A673 (cell line): Measurements from ENCODE around the gene C8A. TPM values are rescaled to one million over a fixed set of nuclear protein-coding genes. Genes with fewer than 3 reads are reported as not detected.

Experiments
- BruUV-seq: library from RNA; stranded (reverse); fragments of 400-500 nt; replicated peaks from 2 replicates; lab custom pipeline; 2021; lab: Mats Ljungman, UMichigan
- CTCF ChIA-PET: fragments of 300-600 bp; sonication (Branson Sonifier 250); formaldehyde crosslinking; loops from one replicate; lab custom pipeline; 2022; ENCODE audit warnings: antibody characterized with exemption; lab: Charles Lee
- POLR2A ChIA-PET: fragments of 300-600 bp; sonication (Branson Sonifier 250); formaldehyde crosslinking; loops from one replicate; lab custom pipeline; 2022; ENCODE audit warnings: antibody characterized with exemption; ENCODE audit not compliant: low non-redundant PET; lab: Charles Lee
- DNase-seq: peaks from one replicate; pipeline ENCODE4 v3.0.0-alpha.2; 2015; ENCODE audit warnings: low spot score
- H3K27ac ChIP-seq: fragments of 200-600 bp; sonication (generic); 2 replicates; pipeline ENCODE4 v1.5.1; 2016; ENCODE audit warnings: mixed run types, low read depth, mild to moderate bottlenecking, mixed read lengths, antibody characterized with exemption, low read length; ENCODE audit not compliant: poor library complexity, severe bottlenecking
- H3K27me3 ChIP-seq: fragments of 200-600 bp; sonication (generic); replicated peaks from 2 replicates; pipeline ENCODE4 v1.6.1; 2017; ENCODE audit warnings: mixed run types, low read depth, mild to moderate bottlenecking, mixed read lengths, antibody characterized with exemption, low read length; ENCODE audit not compliant: insufficient read depth, poor library complexity
- H3K36me3 ChIP-seq: fragments of 200-600 bp; sonication (generic); 2 replicates; pipeline ENCODE4 v1.6.1; 2016; ENCODE audit warnings: mixed run types, mild to moderate bottlenecking, mixed read lengths, antibody characterized with exemption, low read length; ENCODE audit not compliant: insufficient read depth, poor library complexity, severe bottlenecking
- H3K4me1 ChIP-seq: fragments of 200-600 bp; sonication (generic); 2 replicates; pipeline ENCODE4 v1.6.1; 2017; ENCODE audit warnings: mixed run types, mild to moderate bottlenecking, mixed read lengths, antibody characterized with exemption, low read length; ENCODE audit not compliant: insufficient read depth, poor library complexity, severe bottlenecking
- H3K4me3 ChIP-seq: fragments of 200-600 bp; sonication (generic); 2 replicates; pipeline ENCODE4 v1.5.1; 2016; ENCODE audit warnings: low read depth, mixed run types, mild to moderate bottlenecking, mixed read lengths, low read length; ENCODE audit not compliant: poor library complexity, severe bottlenecking
- H3K9me3 ChIP-seq: fragments of 200-600 bp; sonication (generic); 2 replicates; pipeline ENCODE4 v1.6.1; 2016; ENCODE audit warnings: mixed run types, low read depth, mild to moderate bottlenecking, mixed read lengths, antibody characterized with exemption, low read length; ENCODE audit not compliant: poor library complexity, severe bottlenecking
- EZH2 ChIP-seq: fragments of 200-600 bp; sonication (generic); IDR thresholded peaks from 2 replicates; pipeline ENCODE4 v1.6.1; 2017; ENCODE audit warnings: borderline replicate concordance, low read depth, mild to moderate bottlenecking, mixed read lengths, antibody characterized with exemption, low read length; ENCODE audit not compliant: poor library complexity, severe bottlenecking
- intact Hi-C: fragments of 100-400 bp; cut with micrococcal nuclease; formaldehyde crosslinking; loops from one replicate; pipeline ENCODE4 v1.10.0; 2022; ENCODE audit not compliant: unreplicated experiment
- total RNA-seq: library from RNA; stranded (reverse); gene quantifications from 2 replicates; pipeline ENCODE4 v1.2.3, GENCODE V29; 2021
- TF ChIP-seq, protein P1 (sequence below): fragments of 300-800, 200-600 bp; sonication (generic); conservative IDR thresholded peaks from 2 replicates; pipeline ENCODE4 v1.5.1; 2017; ENCODE audit warnings: low read depth, mild to moderate bottlenecking, antibody characterized with exemption, low read length, moderate library complexity, mixed read lengths

Gene C8A
- total RNA-seq, 1 experiment from 2014 or later, result not detected

DNA sequence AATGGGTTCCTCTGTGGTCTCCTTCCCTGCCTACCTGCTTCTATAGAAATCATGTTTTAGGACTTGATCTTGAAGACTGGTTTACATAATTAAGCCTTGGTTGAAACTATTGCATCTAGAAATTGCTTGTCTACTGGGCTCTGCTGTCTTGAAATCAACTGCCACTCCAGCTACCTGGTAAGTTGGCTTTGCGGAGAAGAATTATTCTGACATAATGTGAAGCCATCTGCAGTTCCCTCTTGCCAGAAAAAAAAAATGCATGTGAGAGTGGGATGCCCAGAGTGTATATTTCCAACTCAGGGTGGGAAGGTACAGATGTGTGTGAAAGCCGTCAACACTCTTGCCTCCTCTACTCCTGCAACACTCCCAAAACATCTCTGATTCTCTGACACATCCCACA, 84.0 kb downstream of the C8A start:
- no peak overlapping the region for H3K27ac ChIP-seq
- no peak for DNase-seq
- POLR2A ChIA-PET, result no interaction called here
- TF ChIP-seq, protein P1, sequence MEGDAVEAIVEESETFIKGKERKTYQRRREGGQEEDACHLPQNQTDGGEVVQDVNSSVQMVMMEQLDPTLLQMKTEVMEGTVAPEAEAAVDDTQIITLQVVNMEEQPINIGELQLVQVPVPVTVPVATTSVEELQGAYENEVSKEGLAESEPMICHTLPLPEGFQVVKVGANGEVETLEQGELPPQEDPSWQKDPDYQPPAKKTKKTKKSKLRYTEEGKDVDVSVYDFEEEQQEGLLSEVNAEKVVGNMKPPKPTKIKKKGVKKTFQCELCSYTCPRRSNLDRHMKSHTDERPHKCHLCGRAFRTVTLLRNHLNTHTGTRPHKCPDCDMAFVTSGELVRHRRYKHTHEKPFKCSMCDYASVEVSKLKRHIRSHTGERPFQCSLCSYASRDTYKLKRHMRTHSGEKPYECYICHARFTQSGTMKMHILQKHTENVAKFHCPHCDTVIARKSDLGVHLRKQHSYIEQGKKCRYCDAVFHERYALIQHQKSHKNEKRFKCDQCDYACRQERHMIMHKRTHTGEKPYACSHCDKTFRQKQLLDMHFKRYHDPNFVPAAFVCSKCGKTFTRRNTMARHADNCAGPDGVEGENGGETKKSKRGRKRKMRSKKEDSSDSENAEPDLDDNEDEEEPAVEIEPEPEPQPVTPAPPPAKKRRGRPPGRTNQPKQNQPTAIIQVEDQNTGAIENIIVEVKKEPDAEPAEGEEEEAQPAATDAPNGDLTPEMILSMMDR, result no peak
- no peak for TF ChIP-seq EZH2
- CTCF ChIA-PET, result no interaction called here
- intact Hi-C loops, result no loop called here
- H3K9me3 ChIP-seq, result no peaks in the 10 kb centered on the region
- peaks cover 5% of the 10 kb centered on the region for H3K4me1 ChIP-seq
- no peaks in the 10 kb centered on the region for H3K36me3 ChIP-seq
- H3K27me3 ChIP-seq, result no peaks in the 10 kb centered on the region
- H3K4me3 ChIP-seq, result no peak overlapping the region
- no TSS peak for BruUV-seq

DNA sequence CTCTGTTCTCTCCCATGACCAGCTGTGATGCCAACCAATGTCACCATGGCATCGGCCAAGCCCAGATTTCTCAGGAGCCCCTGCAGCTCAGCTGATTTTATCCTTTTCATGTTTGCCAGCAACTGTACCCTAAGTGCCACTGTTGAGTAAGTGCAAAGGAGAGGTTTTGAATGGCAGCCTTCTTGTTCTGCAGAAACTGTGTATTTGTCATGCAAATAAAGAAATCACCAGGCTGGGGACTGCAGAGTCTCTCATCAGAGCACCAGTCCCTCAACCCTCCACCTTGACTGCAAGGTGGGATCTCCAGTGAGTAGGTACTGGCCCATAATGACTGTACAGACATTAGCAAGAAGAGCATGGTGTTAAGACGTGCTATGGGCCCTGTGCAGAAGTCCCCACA, 84.6 kb downstream of the C8A start:
- CTCF ChIA-PET, result no interaction called here
- Histone ChIP-seq H3K9me3 (no peaks in the 10 kb centered on the region), H3K4me1 (peaks cover 5% of the 10 kb centered on the region), H3K36me3 (no peaks in the 10 kb centered on the region), H3K4me3 (no peak overlapping the region), H3K27ac (no peak overlapping the region), H3K27me3 (no peaks in the 10 kb centered on the region)
- POLR2A ChIA-PET, result interaction anchor here (0.7 kb wide), 1 partner anchor 37 kb away, joined by 3 read pairs; no protein-coding TSS in a partner anchor
- DNase-seq, result no peak
- intact Hi-C loops, result no loop called here
- TF ChIP-seq, protein P1, result no peak
- no peak for TF ChIP-seq EZH2
- no TSS peak for BruUV-seq

DNA sequence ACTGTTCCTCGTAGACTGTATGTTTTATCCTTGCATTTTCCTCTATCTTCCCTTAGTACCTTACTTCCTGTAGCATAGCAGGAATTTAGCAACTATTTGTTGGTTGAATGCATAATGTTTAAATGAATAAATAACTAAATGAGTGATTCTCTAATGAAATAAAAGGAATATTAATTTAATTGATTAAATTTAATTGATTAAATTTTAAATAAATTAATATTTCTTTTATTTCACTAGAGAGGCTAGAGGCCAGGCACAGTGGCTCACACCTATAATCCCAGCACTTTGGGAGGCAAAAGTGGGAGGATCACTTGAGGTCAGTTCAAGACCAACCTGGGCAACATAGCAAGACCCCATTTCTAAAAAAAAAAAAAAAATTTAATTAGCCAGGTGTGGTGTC, 85.4 kb downstream of the C8A start:
- intact Hi-C loops, result no loop called here
- Histone ChIP-seq H3K27ac (no peak overlapping the region), H3K9me3 (no peaks in the 10 kb centered on the region), H3K4me1 (no peaks in the 10 kb centered on the region), H3K36me3 (no peaks in the 10 kb centered on the region), H3K4me3 (no peak overlapping the region), H3K27me3 (no peaks in the 10 kb centered on the region)
- ChIA-PET CTCF (no interaction called here), POLR2A (no interaction called here)
- DNase-seq, result no peak
- BruUV-seq, result no TSS peak
- no peak for TF ChIP-seq EZH2
- TF ChIP-seq, protein P1, result no peak
